ENCODE measurements around the gene LDB2. TPM values are rescaled to one million over a fixed set of nuclear protein-coding genes. Genes with fewer than 3 reads are reported as not detected.

Gene LDB2
- total and polyA plus RNA-seq, 2 donors (not counting 1 experiment from before 2014, with no cell fraction given), result 41.6 to 78.3 TPM

- Histone ChIP-seq H3K36me3 (ENCODE audit: control insufficient read depth, insufficient read depth, low read length) (no peaks in the 10 kb centered on the region), H3K4me3 (replicated peaks in 1 of 4; ENCODE audit: control extremely low read depth in 1 of 4, insufficient read depth in 1 of 4, low read depth in 3 of 4, low read length in 4 of 4) (no peak overlapping the region), H3K27me3 (ENCODE audit: control insufficient read depth, insufficient read depth, low read length) (no peaks in the 10 kb centered on the region), H2AFZ (ENCODE audit: low read length) (no peak overlapping the region), H3K4me2 (ENCODE audit: extremely low read depth, insufficient read depth, low read length) (no peak overlapping the region), H3K27ac (ENCODE audit: insufficient read depth, low read length) (no peak overlapping the region), H3K9ac (ENCODE audit: insufficient read depth, low read length) (no peak overlapping the region), H4K20me1 (ENCODE audit: control insufficient read depth, extremely low read depth, insufficient read depth, low read length) (no peaks in the 10 kb centered on the region), H3K9me3 (ENCODE audit: control insufficient read depth, insufficient read depth, low read depth, low read length) (no peaks in the 10 kb centered on the region), H3K79me2 (ENCODE audit: control insufficient read depth, insufficient read depth, low read length) (no peaks in the 10 kb centered on the region), H3K4me1 (ENCODE audit: control insufficient read depth, extremely low read depth, insufficient read depth, low read length) (no peaks in the 10 kb centered on the region)
- TF ChIP-seq, protein P1, sequence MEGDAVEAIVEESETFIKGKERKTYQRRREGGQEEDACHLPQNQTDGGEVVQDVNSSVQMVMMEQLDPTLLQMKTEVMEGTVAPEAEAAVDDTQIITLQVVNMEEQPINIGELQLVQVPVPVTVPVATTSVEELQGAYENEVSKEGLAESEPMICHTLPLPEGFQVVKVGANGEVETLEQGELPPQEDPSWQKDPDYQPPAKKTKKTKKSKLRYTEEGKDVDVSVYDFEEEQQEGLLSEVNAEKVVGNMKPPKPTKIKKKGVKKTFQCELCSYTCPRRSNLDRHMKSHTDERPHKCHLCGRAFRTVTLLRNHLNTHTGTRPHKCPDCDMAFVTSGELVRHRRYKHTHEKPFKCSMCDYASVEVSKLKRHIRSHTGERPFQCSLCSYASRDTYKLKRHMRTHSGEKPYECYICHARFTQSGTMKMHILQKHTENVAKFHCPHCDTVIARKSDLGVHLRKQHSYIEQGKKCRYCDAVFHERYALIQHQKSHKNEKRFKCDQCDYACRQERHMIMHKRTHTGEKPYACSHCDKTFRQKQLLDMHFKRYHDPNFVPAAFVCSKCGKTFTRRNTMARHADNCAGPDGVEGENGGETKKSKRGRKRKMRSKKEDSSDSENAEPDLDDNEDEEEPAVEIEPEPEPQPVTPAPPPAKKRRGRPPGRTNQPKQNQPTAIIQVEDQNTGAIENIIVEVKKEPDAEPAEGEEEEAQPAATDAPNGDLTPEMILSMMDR (conservative IDR thresholded peaks at IDR 0.05 in 1 of 2, IDR thresholded peaks at IDR 0.05 in 1 of 2; ENCODE audit: low read depth in 1 of 2, low read length in 2 of 2), result no peak
- no peak for TF ChIP-seq EZH2 (IDR thresholded peaks at IDR 0.05; ENCODE audit: low read length, missing control alignments)
- no peak for DNase-seq (ENCODE audit: low read depth in 2 of 2)
Measured at GRCh38 chr4:16834814-16835213, 63.6 kb downstream of the LDB2 start.

GRCh38 chr4:16833722-16834121 lies 64.7 kb downstream of the LDB2 start:
- TF ChIP-seq, protein P1 (conservative IDR thresholded peaks at IDR 0.05 in 1 of 2, IDR thresholded peaks at IDR 0.05 in 1 of 2; ENCODE audit: low read depth in 1 of 2, low read length in 2 of 2), result no peak
- no peak for TF ChIP-seq EZH2 (IDR thresholded peaks at IDR 0.05; ENCODE audit: low read length, missing control alignments)
- no peak overlapping the region for H3K4me3 ChIP-seq (replicated peaks in 1 of 4; ENCODE audit: control extremely low read depth in 1 of 4, insufficient read depth in 1 of 4, low read depth in 3 of 4, low read length in 4 of 4)
- no peaks in the 10 kb centered on the region for H4K20me1 ChIP-seq (ENCODE audit: control insufficient read depth, extremely low read depth, insufficient read depth, low read length)
- H3K9me3 ChIP-seq (ENCODE audit: control insufficient read depth, insufficient read depth, low read depth, low read length), result no peaks in the 10 kb centered on the region
- no peak overlapping the region for H3K9ac ChIP-seq (ENCODE audit: insufficient read depth, low read length)
- no peak overlapping the region for H3K4me2 ChIP-seq (ENCODE audit: extremely low read depth, insufficient read depth, low read length)
- H2AFZ ChIP-seq (ENCODE audit: low read length), result no peak overlapping the region
- no peaks in the 10 kb centered on the region for H3K79me2 ChIP-seq (ENCODE audit: control insufficient read depth, insufficient read depth, low read length)
- H3K27me3 ChIP-seq (ENCODE audit: control insufficient read depth, insufficient read depth, low read length), result no peaks in the 10 kb centered on the region
- H3K4me1 ChIP-seq (ENCODE audit: control insufficient read depth, extremely low read depth, insufficient read depth, low read length), result no peaks in the 10 kb centered on the region
- no peak for DNase-seq (ENCODE audit: low read depth in 2 of 2)
- H3K27ac ChIP-seq (ENCODE audit: insufficient read depth, low read length), result no peak overlapping the region
- H3K36me3 ChIP-seq (ENCODE audit: control insufficient read depth, insufficient read depth, low read length), result no peaks in the 10 kb centered on the region

DNA sequence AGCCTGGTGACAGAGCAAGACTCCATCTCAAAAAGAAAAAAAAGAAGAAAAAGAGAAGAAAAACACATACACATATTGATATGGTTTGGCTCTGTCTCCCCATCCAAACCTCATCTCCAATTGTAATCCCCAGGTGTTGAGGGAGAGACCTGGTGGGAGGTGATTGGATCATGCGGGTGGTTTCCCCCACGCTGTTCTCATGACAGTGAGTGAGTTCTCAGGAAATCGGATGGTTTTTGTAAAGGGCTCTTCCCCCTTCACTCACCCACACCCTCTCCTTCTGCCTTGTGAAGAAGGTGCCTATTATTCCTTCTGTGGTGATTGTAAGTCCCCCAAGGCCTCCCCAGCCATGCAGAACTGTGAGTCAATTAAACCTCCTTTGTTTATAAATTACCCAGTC lies 68.4 kb downstream of the LDB2 start:
- no peak for TF ChIP-seq EZH2 (IDR thresholded peaks at IDR 0.05; ENCODE audit: low read length, missing control alignments)
- TF ChIP-seq, protein P1 (conservative IDR thresholded peaks at IDR 0.05 in 1 of 2, IDR thresholded peaks at IDR 0.05 in 1 of 2; ENCODE audit: low read depth in 1 of 2, low read length in 2 of 2), result no peak
- H3K79me2 ChIP-seq (ENCODE audit: control insufficient read depth, insufficient read depth, low read length), result no peaks in the 10 kb centered on the region

More for the DNA sequence above, 68.4 kb downstream of the LDB2 start:
- Histone ChIP-seq H2AFZ (ENCODE audit: low read length) (no peak overlapping the region), H3K36me3 (ENCODE audit: control insufficient read depth, insufficient read depth, low read length) (no peaks in the 10 kb centered on the region), H3K4me3 (replicated peaks in 1 of 4; ENCODE audit: control extremely low read depth in 1 of 4, insufficient read depth in 1 of 4, low read depth in 3 of 4, low read length in 4 of 4) (no peak overlapping the region), H3K4me1 (ENCODE audit: control insufficient read depth, extremely low read depth, insufficient read depth, low read length) (no peaks in the 10 kb centered on the region), H4K20me1 (ENCODE audit: control insufficient read depth, extremely low read depth, insufficient read depth, low read length) (no peaks in the 10 kb centered on the region), H3K9ac (ENCODE audit: insufficient read depth, low read length) (no peak overlapping the region), H3K27ac (ENCODE audit: insufficient read depth, low read length) (no peak overlapping the region), H3K4me2 (ENCODE audit: extremely low read depth, insufficient read depth, low read length) (no peak overlapping the region), H3K27me3 (ENCODE audit: control insufficient read depth, insufficient read depth, low read length) (no peaks in the 10 kb centered on the region), H3K9me3 (ENCODE audit: control insufficient read depth, insufficient read depth, low read depth, low read length) (no peaks in the 10 kb centered on the region)
- no peak for DNase-seq (ENCODE audit: low read depth in 2 of 2)
